Right renal pelvis (tissue), 4 donors: ENCODE data around the gene SLCO2A1. TPM values are rescaled to one million over a fixed set of nuclear protein-coding genes. Genes with fewer than 3 reads are reported as not detected.

ENCODE experiments used
- DNase-seq, 4 donors: peaks; one replicate each; pipeline ENCODE4 v3.0.0-alpha.2; 2013; ENCODE audit warnings: low read depth in 4 of 4, low spot score in 3 of 4, missing footprints in 1 of 4
- polyA plus RNA-seq, 4 donors: library from polyadenylated mRNA; unstranded; fragments of 120-200 nt; gene quantifications; one replicate each; pipeline ENCODE4 v1.2.1, GENCODE V29; 2013; ENCODE audit not compliant: insufficient read length in 4 of 4

Gene SLCO2A1
- polyA plus RNA-seq, 4 donors: 17.5 to 22.0 (median 20.3) TPM

DNA sequence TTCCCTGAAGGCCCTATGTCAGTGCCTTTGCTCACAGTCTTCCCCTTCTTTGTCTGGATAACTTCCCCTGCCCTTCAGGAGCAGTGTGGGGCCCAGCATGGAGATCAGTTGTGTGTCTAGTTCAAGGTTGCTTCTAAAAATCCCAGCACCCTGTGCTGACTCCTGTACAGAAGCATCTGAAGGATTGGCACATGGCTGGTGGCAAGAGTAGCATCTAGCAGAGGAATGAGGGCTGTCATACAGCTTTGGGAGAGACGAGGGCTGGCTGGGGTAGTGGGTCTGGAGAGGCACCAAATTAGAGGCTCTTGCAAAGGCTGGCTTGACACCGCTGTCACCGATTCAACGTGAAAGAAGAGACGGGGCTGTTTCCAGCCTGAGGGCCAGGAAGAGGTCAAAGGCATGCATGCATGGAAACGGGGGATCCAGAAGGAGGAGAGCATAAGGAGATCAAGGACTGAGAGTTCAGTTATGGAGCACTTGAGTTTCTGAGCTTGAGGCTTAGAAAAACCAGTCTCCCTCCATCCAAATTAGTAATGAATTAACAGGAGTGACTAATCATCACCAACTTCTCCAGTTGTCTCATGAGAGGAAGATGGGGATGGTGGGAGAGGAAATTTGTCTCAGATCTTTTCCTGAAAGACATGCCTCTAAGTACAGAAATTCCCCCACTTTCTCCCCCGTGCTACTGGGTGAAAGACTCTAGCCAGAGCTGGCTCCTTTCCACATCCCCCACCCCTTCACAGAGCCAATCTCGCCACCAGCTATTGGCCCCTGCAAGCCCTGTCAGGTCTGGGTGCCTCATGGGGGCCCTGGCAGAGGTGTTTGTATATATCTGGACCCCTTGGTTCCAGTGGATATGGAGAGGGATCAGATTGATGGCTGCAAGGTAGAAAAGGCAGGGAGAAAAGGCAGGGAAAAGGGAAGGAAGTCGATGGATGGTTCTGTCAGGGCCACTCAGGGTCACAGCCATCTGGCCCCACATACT lies 45.9 kb downstream of the SLCO2A1 start:
- DNase-seq: no peak

- no peak for DNase-seq
Observed at GRCh38 chr3:133983126-133983525, 46.6 kb downstream of the SLCO2A1 start.

DNA sequence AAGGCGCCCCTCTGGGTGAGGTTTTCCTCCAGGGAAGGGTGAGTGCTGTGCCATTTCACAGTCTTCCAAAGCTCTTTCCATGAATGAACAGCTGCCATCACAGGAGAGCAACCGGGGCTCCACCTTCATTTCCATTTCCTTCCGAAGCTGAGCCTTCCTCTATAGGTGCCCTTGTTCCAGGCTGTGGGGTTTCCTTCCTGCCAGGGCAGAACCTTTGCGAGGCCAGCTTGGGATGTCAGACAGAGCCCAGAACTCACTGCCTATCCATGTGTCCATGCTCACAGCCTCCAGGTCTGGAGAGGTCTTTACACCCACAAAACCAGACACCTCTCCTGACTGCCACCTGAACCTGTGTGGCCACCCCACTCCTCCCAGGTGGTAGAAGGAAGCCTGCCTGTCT lies 49.2 kb downstream of the SLCO2A1 start:
- DNase-seq: no peak

GRCh38 chr3:133980035-133980434 lies 49.7 kb downstream of the SLCO2A1 start:
- DNase-seq: no peak

GRCh38 chr3:133979553-133979952 lies 50.2 kb downstream of the SLCO2A1 start:
- no peak for DNase-seq

DNA sequence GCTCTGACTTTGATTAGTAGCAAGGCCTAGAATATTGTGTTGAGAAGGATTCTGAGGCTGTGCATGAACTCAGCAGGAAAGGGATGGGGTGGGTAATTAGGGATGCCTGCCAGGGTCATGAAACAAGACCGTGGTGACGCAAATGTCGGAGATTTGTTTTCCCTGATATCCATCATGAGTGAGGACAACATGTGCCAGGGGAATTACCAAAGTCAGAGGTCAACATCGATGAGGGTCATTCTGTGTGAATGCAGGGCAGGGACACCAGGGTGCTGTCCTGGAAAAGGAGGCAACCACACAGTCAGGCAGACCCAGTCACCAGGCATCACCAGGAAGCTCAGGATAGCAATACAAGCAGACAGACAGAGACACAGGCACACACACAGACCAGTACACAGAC lies 52.2 kb downstream of the SLCO2A1 start:
- DNase-seq: no peak

DNA sequence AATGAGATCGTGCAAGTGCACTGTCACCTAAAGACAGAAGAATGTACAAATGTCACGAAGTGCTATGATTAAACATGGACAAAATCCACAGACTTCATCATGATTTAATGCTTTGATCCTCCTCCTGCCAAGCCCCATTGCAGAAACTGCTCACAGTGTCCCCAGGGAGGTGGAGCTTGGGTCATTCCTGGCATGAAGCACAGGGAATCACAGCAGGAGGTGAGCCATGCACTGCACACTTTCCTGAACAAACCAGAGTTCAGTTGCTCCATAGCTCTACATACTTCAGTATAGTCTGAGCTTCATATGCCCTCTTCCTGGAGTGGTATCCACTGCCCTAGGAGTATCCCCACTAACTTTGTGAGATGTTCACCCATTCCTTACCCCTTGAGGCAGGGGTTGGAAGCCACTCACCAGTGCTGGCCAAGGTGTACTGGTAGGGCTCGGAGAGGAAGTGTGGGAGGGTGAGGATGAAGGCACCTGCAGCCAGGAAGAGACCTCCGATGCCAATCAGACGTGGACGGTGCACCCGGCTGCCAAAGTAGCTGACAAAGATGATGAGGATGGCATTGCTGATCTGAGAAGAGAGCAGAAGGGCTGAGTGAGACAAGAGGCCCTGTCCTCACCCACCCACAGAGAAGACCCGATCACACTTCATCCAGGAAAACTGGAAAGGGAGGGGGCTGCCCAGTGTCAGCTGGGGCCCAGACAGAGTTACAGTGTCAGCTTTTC lies 56.3 kb downstream of the SLCO2A1 start:
- no peak for DNase-seq

- no peak for DNase-seq
Observed at GRCh38 chr3:133972156-133972555, 57.6 kb downstream of the SLCO2A1 start.

- DNase-seq: no peak
Observed at GRCh38 chr3:133970916-133971315, 58.8 kb downstream of the SLCO2A1 start.

GRCh38 chr3:133970339-133970738 lies 59.4 kb downstream of the SLCO2A1 start:
- no peak for DNase-seq

GRCh38 chr3:133967992-133968892 lies 61.5 kb downstream of the SLCO2A1 start:
- no peak for DNase-seq

DNA sequence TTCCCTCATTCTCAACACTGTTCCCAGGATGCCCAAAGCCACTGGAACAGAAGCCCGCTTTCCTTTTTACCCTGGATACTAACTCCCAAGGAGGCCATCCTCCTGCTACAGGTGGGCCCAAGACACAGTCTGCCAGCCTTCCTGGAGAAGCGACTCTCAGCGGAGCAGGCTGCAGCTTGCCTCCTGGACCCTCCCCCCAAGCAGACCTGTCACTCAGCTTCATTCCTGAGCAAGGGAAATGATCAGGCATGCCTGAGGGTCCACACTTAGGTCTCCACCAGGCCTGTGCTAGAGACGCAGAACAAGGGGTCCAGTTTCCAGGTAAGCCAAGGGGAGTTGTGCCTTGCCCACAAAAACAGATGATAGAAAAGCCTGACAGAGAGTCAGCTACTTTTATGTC lies 62.8 kb downstream of the SLCO2A1 start:
- DNase-seq: no peak

DNA sequence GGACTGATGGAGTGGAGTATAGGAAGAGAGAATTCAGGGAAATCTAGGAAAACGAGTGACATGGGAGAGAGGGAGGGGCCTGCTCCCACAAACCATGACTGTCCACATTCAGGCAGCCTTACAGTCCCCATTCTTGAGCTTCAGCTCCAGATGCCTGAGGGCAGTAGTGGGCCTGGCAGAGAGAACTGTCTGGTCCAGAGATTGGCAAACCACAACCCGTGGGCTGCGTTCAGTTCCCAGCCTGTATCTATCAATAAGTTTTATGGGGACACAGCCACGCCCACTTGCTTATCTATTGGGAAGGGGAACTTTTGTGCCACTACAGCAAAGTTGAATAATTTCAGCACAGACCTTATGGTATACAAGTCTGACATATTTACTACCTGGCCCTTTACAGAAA lies 63.8 kb downstream of the SLCO2A1 start:
- DNase-seq: no peak

DNA sequence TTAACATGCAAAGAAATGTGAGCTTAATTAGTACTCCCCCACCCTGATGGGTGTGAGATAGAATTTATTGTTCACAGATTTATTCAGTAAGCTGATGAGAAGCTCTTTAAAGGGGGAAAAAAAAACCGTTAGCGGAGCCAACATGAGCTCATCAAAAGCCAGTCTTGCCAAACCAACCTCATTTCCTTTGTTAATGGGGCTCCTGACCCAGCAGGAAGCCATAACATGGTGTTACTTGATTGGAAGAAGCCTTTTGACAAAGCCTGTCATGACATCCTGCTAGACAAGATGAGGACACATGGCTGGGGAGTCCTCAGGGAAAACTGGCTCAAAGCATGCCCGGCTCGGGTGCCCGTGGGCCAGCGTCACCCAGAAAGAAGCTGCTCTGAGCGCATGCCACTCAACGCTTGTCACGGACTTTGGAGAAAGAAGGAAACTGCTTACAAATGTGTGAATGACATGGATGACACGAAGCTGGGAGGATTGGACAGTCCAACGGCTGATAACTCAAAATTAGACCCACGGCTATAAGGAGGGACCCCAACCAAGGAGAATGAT lies 64.6 kb downstream of the SLCO2A1 start:
- no peak for DNase-seq

GRCh38 chr3:133964547-133964946 lies 65.2 kb downstream of the SLCO2A1 start:
- no peak for DNase-seq

GRCh38 chr3:133963657-133964396 lies 65.9 kb downstream of the SLCO2A1 start:
- no peak for DNase-seq

DNA sequence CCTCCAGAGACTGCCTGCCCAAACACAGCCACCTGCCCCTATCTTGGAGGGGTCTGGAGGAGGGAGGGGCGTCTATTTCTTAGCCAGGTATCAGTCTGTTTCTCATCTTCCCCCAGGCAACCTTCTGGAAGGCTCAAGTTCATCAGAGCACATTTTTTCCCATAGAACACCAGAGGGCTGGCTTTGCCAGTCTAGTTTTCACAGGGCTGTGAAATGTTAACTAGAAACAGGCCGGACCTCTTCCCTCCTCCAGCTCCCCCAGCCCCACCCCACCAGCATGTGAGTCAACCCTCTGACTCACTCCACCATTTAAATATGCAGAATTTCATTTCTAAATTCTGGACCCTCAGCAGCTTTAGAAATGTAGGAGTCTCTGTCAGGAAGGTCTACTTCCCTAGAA lies 66.9 kb downstream of the SLCO2A1 start:
- DNase-seq: no peak

DNA sequence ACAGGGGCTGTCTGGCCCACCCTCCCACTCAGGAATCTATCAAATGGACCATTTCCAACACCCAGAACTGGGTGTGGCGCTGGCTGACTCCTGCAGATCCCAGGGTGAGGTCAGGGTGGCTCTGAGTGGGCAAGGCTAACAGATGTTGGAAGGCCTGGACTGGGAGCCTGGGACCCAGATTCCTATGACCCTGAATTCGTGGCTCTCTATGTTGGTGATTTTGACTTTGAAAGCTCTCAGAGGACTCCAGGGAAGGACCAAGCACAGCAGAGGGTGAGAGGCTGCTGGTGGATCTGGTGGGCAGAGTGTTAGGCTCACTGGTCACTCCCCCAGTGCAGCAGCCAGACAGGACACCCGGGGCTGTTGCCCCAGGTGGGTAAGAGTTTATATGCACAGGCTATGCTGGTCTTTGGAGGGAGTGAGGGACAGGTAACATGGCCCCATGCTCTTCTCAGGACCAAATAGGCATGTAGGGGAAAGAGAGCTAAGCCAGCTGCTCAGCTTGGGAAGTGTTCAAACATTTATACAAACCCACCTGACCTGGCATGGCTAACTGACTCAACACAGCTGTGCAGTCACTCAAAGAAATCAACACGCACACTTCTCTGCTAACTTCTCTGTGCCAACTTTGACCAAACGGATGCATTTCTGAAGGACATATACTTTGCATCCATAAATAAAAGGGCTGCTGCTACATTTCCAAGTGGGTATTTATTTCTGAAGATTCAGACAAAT lies 71.5 kb downstream of the SLCO2A1 start:
- DNase-seq: no peak

DNA sequence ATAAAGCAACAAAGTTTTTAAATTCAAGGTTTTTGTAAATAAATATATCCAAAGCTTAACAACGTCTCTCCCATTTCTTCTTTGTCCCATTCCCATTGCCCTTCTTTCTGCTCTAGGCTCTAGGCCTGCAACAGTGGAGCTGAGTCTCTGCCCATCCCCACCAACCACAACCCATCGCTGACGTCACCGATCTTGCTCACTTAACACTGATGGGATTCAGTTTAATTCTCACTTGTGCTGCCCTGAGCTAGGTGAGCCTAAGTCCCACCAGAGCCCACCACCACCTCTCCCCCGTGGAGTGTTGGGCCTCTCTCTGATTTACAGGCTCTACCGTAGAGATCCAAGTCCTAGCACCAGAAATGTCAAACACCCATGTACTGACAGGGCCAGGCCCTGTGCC lies 72.7 kb downstream of the SLCO2A1 start:
- no peak for DNase-seq
